Measurements from ENCODE around the gene NFE2L2. TPM values are rescaled to one million over a fixed set of nuclear protein-coding genes. Genes with fewer than 3 reads are reported as not detected.
A peak's percentile ranks its signal among the peaks of the same experiment; 100 is the strongest.

The NFE2L2 gene
- total RNA-seq, 1 experiment from 2014 or later, result 104 TPM

DNA sequence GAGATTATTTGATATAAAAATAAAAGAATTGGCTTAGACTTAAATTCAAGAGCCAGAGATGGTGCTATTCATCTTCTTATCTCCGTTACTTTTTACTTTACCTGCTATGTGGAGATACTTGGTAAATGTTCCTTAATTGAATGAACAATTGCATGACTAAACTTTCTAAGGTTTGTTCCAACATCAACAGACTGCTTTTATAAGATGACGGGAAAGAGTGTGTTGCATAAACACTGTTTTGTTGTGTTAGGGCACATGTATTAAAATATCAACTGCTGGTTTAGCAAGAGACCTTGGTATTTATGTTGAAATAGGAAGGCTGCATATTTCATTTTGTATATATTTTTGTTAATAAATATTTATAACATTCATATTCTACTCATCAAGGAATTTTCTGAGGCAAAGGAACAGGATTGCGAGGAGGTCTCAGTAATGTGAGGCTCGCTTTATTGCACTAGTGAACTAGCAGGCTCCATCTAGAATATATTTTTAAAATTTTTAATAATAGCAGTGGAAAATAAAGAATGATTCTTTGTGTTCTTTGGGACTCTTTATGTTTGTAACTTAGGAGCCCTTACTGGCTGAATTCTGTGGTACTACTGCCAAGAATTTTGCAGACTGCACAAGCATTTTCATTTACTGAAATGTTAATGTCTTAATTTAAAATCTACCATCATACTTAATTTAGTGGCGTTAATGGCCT lies 10.7 kb upstream of the NFE2L2 start:
- H3K4me1 ChIP-seq (ENCODE audit: control insufficient read depth, insufficient read depth, low read length), result peaks cover 40% of the 10 kb centered on the region
- intact Hi-C loops (cut with micrococcal nuclease; ENCODE audit: unreplicated experiment), result loop anchor here (2.0 kb wide), 1 partner anchor 52 kb away; no protein-coding TSS in a partner anchor
- in situ Hi-C loops (cut with HindIII; ENCODE audit: low pct_unique_long_range_greater_than_20kb, low sequenced_read_pairs), result no loop called here
- no peaks in the 10 kb centered on the region for H3K27me3 ChIP-seq (ENCODE audit: control insufficient read depth, insufficient read depth, low read length)
- ATAC-seq (peak; percentile 56; the same call in 1 of the 2 replicates), DNase-seq (ENCODE audit: low read depth, low spot score) (no peak)
- peak overlapping the region in 1 of 2 experiments; percentile 12; a peak in 2 of 4 replicates for H3K4me3 ChIP-seq (ENCODE audit: low read depth in 2 of 2, low read length in 2 of 2)
- CTCF ChIA-PET, result no interaction called here
- BruUV-seq (replicated peaks), result no TSS peak
- no peak for TF ChIP-seq SIN3A (IDR thresholded peaks at IDR 0.05; ENCODE audit: borderline replicate concordance, insufficient read depth, low read depth, low read length)
- TF ChIP-seq POLR2AphosphoS5 (IDR thresholded peaks at IDR 0.05; ENCODE audit: low read depth, low read length), result peak; percentile 63; the same call in 1 of the 2 replicates
- TF ChIP-seq, protein P1, sequence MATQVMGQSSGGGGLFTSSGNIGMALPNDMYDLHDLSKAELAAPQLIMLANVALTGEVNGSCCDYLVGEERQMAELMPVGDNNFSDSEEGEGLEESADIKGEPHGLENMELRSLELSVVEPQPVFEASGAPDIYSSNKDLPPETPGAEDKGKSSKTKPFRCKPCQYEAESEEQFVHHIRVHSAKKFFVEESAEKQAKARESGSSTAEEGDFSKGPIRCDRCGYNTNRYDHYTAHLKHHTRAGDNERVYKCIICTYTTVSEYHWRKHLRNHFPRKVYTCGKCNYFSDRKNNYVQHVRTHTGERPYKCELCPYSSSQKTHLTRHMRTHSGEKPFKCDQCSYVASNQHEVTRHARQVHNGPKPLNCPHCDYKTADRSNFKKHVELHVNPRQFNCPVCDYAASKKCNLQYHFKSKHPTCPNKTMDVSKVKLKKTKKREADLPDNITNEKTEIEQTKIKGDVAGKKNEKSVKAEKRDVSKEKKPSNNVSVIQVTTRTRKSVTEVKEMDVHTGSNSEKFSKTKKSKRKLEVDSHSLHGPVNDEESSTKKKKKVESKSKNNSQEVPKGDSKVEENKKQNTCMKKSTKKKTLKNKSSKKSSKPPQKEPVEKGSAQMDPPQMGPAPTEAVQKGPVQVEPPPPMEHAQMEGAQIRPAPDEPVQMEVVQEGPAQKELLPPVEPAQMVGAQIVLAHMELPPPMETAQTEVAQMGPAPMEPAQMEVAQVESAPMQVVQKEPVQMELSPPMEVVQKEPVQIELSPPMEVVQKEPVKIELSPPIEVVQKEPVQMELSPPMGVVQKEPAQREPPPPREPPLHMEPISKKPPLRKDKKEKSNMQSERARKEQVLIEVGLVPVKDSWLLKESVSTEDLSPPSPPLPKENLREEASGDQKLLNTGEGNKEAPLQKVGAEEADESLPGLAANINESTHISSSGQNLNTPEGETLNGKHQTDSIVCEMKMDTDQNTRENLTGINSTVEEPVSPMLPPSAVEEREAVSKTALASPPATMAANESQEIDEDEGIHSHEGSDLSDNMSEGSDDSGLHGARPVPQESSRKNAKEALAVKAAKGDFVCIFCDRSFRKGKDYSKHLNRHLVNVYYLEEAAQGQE (IDR thresholded peaks at IDR 0.05; ENCODE audit: insufficient read depth in 1 of 2, low read depth in 2 of 2, low read length in 1 of 2), result no peak
- no peak for TF ChIP-seq TCF7L2 (IDR thresholded peaks at IDR 0.05; ENCODE audit: low read depth, low read length)
- TF ChIP-seq, protein P2, sequence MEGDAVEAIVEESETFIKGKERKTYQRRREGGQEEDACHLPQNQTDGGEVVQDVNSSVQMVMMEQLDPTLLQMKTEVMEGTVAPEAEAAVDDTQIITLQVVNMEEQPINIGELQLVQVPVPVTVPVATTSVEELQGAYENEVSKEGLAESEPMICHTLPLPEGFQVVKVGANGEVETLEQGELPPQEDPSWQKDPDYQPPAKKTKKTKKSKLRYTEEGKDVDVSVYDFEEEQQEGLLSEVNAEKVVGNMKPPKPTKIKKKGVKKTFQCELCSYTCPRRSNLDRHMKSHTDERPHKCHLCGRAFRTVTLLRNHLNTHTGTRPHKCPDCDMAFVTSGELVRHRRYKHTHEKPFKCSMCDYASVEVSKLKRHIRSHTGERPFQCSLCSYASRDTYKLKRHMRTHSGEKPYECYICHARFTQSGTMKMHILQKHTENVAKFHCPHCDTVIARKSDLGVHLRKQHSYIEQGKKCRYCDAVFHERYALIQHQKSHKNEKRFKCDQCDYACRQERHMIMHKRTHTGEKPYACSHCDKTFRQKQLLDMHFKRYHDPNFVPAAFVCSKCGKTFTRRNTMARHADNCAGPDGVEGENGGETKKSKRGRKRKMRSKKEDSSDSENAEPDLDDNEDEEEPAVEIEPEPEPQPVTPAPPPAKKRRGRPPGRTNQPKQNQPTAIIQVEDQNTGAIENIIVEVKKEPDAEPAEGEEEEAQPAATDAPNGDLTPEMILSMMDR (IDR thresholded peaks at IDR 0.05), result no peak
- H3K9me3 ChIP-seq (ENCODE audit: control insufficient read depth, insufficient read depth, low read depth, low read length), result no peaks in the 10 kb centered on the region
- POLR2A ChIA-PET, result interaction anchor here (2.2 kb wide), 1 partner anchor 11 kb away, joined by 15 read pairs; the partner anchor contains the start of gene NFE2L2
- H3K27ac ChIP-seq (ENCODE audit: low read length), result peak overlapping the region; percentile 99
- no peaks in the 10 kb centered on the region for H3K36me3 ChIP-seq (ENCODE audit: control insufficient read depth, insufficient read depth, low read length)

DNA sequence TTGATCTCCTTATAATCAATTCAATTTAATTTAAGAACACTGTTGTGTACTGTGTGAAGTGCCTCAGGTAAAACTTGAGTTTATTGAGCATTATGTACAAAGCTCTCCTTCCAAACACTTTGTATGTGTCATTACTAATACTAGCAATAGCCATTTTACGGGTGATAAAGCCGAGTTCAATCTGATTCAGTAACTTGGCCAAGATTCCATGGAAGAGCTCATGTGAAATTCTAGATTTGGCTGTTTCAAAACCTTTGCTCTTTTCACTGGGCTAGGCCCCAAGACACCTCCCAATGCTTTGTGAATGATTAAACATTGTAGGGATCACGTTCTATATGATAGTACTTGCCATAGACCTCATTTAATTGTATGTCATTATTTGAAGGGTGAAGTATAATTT lies 8.9 kb upstream of the NFE2L2 start:
- intact Hi-C loops (cut with micrococcal nuclease; ENCODE audit: unreplicated experiment), result no loop called here
- BruUV-seq (replicated peaks), result no TSS peak
- ChIA-PET CTCF (interaction anchor here (0.6 to 1.5 kb wide), 5 partner anchors 23 to 109 kb away, joined by 3 to 7 read pairs (median 4); no protein-coding TSS in a partner anchor), POLR2A (interaction anchor here (0.6 to 2.2 kb wide), 4 partner anchors 9 to 12 kb away, joined by 3 to 15 read pairs (median 4); partner anchors contain the start of gene NFE2L2)
- H3K27me3 ChIP-seq (ENCODE audit: control insufficient read depth, insufficient read depth, low read length), result no peaks in the 10 kb centered on the region
- peaks cover 45% of the 10 kb centered on the region for H3K4me1 ChIP-seq (ENCODE audit: control insufficient read depth, insufficient read depth, low read length)
- peak overlapping the region; percentile 99 for H3K27ac ChIP-seq (ENCODE audit: low read length)
- TF ChIP-seq, protein P2 (IDR thresholded peaks at IDR 0.05), result no peak
- TF ChIP-seq POLR2AphosphoS5 (IDR thresholded peaks at IDR 0.05; ENCODE audit: low read depth, low read length), result no peak
- TF ChIP-seq TCF7L2 (IDR thresholded peaks at IDR 0.05; ENCODE audit: low read depth, low read length), result no peak
- TF ChIP-seq, protein P1 (IDR thresholded peaks at IDR 0.05; ENCODE audit: insufficient read depth in 1 of 2, low read depth in 2 of 2, low read length in 1 of 2), result no peak
- TF ChIP-seq SIN3A (IDR thresholded peaks at IDR 0.05; ENCODE audit: borderline replicate concordance, insufficient read depth, low read depth, low read length), result no peak
- DNase-seq (ENCODE audit: low read depth, low spot score) (no peak), ATAC-seq (peak; percentile 21)
- H3K36me3 ChIP-seq (ENCODE audit: control insufficient read depth, insufficient read depth, low read length), result no peaks in the 10 kb centered on the region
- in situ Hi-C loops (cut with HindIII; ENCODE audit: low pct_unique_long_range_greater_than_20kb, low sequenced_read_pairs), result no loop called here
- no peaks in the 10 kb centered on the region for H3K9me3 ChIP-seq (ENCODE audit: control insufficient read depth, insufficient read depth, low read depth, low read length)
- H3K4me3 ChIP-seq (ENCODE audit: low read depth in 2 of 2, low read length in 2 of 2), result peak overlapping the region in 1 of 2 experiments; percentile 39; a peak in 3 of 4 replicates

Measured in Panc1 (cell line).